K562 treated with DMSO at 1 percent for 4 hours (cell line): Measurements from ENCODE around the gene RDH8. TPM values are rescaled to one million over a fixed set of nuclear protein-coding genes. Genes with fewer than 3 reads are reported as not detected.

Experiments
- total RNA-seq: library from RNA; unstranded; fragments of 300-600 nt; gene quantifications from 2 replicates; pipeline ENCODE4 v1.2.3, GENCODE V29; 2022; ENCODE audit not compliant: insufficient read depth

Gene RDH8
- total RNA-seq = not detected in 2 replicates

GRCh38 chr19:10013316-10013715 lies at the start of gene RDH8:
RDH8 (plus strand) TSS chr19:10013483; CDS start chr19:10013498, 15 bp downstream.

GRCh38 chr19:10010247-10010691 lies 3.0 kb upstream of the RDH8 start, which contains the start of gene COL5A3:
COL5A3 (minus strand) TSS chr19:10010504; CDS start chr19:10010385, 119 bp downstream.

Other genes with a start within 250 kb of the RDH8 start
- 6.6 and 11.1 TPM in 2 replicates for gene ZNF846, start 244.7 kb upstream of the RDH8 start, total RNA-seq
- 43.3 and 57.4 TPM in 2 replicates for gene FBXL12, start 194.4 kb upstream of the RDH8 start, total RNA-seq
- gene UBL5, start 185.6 kb upstream of the RDH8 start, total RNA-seq = 503 and 550 TPM in 2 replicates
- gene PIN1, start 178.2 kb upstream of the RDH8 start, total RNA-seq = 103 and 147 TPM in 2 replicates
- gene OLFM2, start 77.0 kb upstream of the RDH8 start, total RNA-seq = 1.1 TPM in 2 replicates
- gene COL5A3, start 3.0 kb upstream of the RDH8 start, total RNA-seq = not detected in 2 replicates
- 19.4 and 25.1 TPM in 2 replicates for gene SHFL, start 72.8 kb downstream of the RDH8 start, total RNA-seq
- 0.76 TPM in 1 of 2 replicates, not detected in the other for gene ANGPTL6, start 89.2 kb downstream of the RDH8 start, total RNA-seq
- 22.8 and 35.9 TPM in 2 replicates for gene PPAN, start 92.9 kb downstream of the RDH8 start, total RNA-seq
- gene P2RY11, start 98.2 kb downstream of the RDH8 start, total RNA-seq = 10.7 and 16.4 TPM in 2 replicates
- 345 and 378 TPM in 2 replicates for gene EIF3G, start 106.4 kb downstream of the RDH8 start, total RNA-seq
- 140 and 183 TPM in 2 replicates for gene DNMT1, start 181.5 kb downstream of the RDH8 start, total RNA-seq
- gene S1PR2, start 217.8 kb downstream of the RDH8 start, total RNA-seq = 1.7 and 1.9 TPM in 2 replicates
- gene MRPL4, start 238.7 kb downstream of the RDH8 start, total RNA-seq = 128 and 153 TPM in 2 replicates